ENCODE results near the gene LRRC37A3.
"Not testable (repeated sequence)": the region's sequence is repeated elsewhere in the genome, so short reads cannot be mapped to it uniquely, and the experiment has no call there.

The LRRC37A3 gene

GRCh38 chr17:64938925-64939474, 19.7 kb upstream of the LRRC37A3 start:
- DNase-seq = peak; percentile 25
- TF ChIP-seq CTCF (IDR thresholded peaks at IDR 0.05; ENCODE audit: low read depth, low read length, missing control alignments) = peak; percentile 82
- Histone ChIP-seq H3K27me3 (replicated peaks) (no peaks in the 10 kb centered on the region), H3K27ac (no peak overlapping the region), H3K4me3 (ENCODE audit: low read depth, low read length) (no peak overlapping the region), H3K36me3 (replicated peaks) (no peaks in the 10 kb centered on the region)
- in situ Hi-C loops (cut with HindIII; ENCODE audit: low pct_ligation_motif_present, low sequenced_read_pairs) = no loop called here

GRCh38 chr17:64938290-64938689, 19.0 kb upstream of the LRRC37A3 start:
- H3K36me3 ChIP-seq (replicated peaks) = no peaks in the 10 kb centered on the region
- in situ Hi-C loops (cut with HindIII; ENCODE audit: low pct_ligation_motif_present, low sequenced_read_pairs) = no loop called here

GRCh38 chr17:64936117-64936516, 16.8 kb upstream of the LRRC37A3 start:
- no peak overlapping the region for H3K4me3 ChIP-seq (ENCODE audit: low read depth, low read length)
- H3K27ac ChIP-seq = no peak overlapping the region
- in situ Hi-C loops (cut with HindIII; ENCODE audit: low pct_ligation_motif_present, low sequenced_read_pairs) = no loop called here
- no peak for DNase-seq
- no peaks in the 10 kb centered on the region for H3K36me3 ChIP-seq (replicated peaks)
- no peak for TF ChIP-seq CTCF (IDR thresholded peaks at IDR 0.05; ENCODE audit: low read depth, low read length, missing control alignments)
- H3K27me3 ChIP-seq (replicated peaks) = no peaks in the 10 kb centered on the region

More at GRCh38 chr17:64938290-64938689, 19.0 kb upstream of the LRRC37A3 start:
- Histone ChIP-seq H3K27ac (no peak overlapping the region), H3K27me3 (replicated peaks) (no peaks in the 10 kb centered on the region), H3K4me3 (ENCODE audit: low read depth, low read length) (no peak overlapping the region)
- no peak for DNase-seq
- TF ChIP-seq CTCF (IDR thresholded peaks at IDR 0.05; ENCODE audit: low read depth, low read length, missing control alignments) = no peak

- H3K27me3 ChIP-seq (replicated peaks); in situ Hi-C loops (cut with HindIII; ENCODE audit: low pct_ligation_motif_present, low sequenced_read_pairs); H3K36me3 ChIP-seq (replicated peaks); H3K4me3 ChIP-seq (ENCODE audit: low read depth, low read length); H3K27ac ChIP-seq; DNase-seq: not testable (repeated sequence)
Observed at GRCh38 chr17:64934284-64934778, 15.1 kb upstream of the LRRC37A3 start.

- H3K4me3 ChIP-seq (ENCODE audit: low read depth, low read length); in situ Hi-C loops (cut with HindIII; ENCODE audit: low pct_ligation_motif_present, low sequenced_read_pairs); H3K27me3 ChIP-seq (replicated peaks); DNase-seq; H3K27ac ChIP-seq; H3K36me3 ChIP-seq (replicated peaks): not testable (repeated sequence)
Observed at GRCh38 chr17:64932850-64933249, 13.6 kb upstream of the LRRC37A3 start.

- H3K27ac ChIP-seq; H3K4me3 ChIP-seq (ENCODE audit: low read depth, low read length); H3K27me3 ChIP-seq (replicated peaks); in situ Hi-C loops (cut with HindIII; ENCODE audit: low pct_ligation_motif_present, low sequenced_read_pairs); H3K36me3 ChIP-seq (replicated peaks); DNase-seq: not testable (repeated sequence)
Observed at GRCh38 chr17:64930374-64930773, 11.1 kb upstream of the LRRC37A3 start.

GRCh38 chr17:64929419-64930209, 10.3 kb upstream of the LRRC37A3 start:
- DNase-seq = peak; percentile 31
- in situ Hi-C loops (cut with HindIII; ENCODE audit: low pct_ligation_motif_present, low sequenced_read_pairs); H3K27ac ChIP-seq; H3K27me3 ChIP-seq (replicated peaks); H3K36me3 ChIP-seq (replicated peaks); H3K4me3 ChIP-seq (ENCODE audit: low read depth, low read length): not testable (repeated sequence)

- H3K4me3 ChIP-seq (ENCODE audit: low read depth, low read length); in situ Hi-C loops (cut with HindIII; ENCODE audit: low pct_ligation_motif_present, low sequenced_read_pairs): not testable (repeated sequence)
- peak; percentile 22 for DNase-seq
Observed at GRCh38 chr17:64928701-64929100, 9.4 kb upstream of the LRRC37A3 start.

More at GRCh38 chr17:64928701-64929100, 9.4 kb upstream of the LRRC37A3 start:
- H3K36me3 ChIP-seq (replicated peaks); H3K27ac ChIP-seq; H3K27me3 ChIP-seq (replicated peaks): not testable (repeated sequence)

All from brain microvascular endothelial cell (primary cell).